NT2/D1 (cell line): ENCODE results near the gene TM9SF2.

Source experiments
- DNase-seq: peaks from one replicate; pipeline ENCODE4 v3.0.0-alpha.2; 2011; ENCODE audit warnings: low read depth, low spot score
- H3K27me3 ChIP-seq: 2 replicates; pipeline ENCODE4 v1.6.0; 2011; ENCODE audit warnings: mild to moderate bottlenecking; ENCODE audit not compliant: insufficient read length, insufficient read depth
- H3K36me3 ChIP-seq: 2 replicates; pipeline ENCODE4 v1.6.1; 2011; ENCODE audit warnings: mild to moderate bottlenecking, low read length, mixed read lengths; ENCODE audit not compliant: insufficient read depth, insufficient read length
- H3K4me1 ChIP-seq: 2 replicates; pipeline ENCODE4 v1.5.1; 2011; ENCODE audit not compliant: insufficient read depth, insufficient read length
- H3K4me3 ChIP-seq: 2 replicates; pipeline ENCODE4 v1.5.1; 2011; ENCODE audit warnings: low read depth; ENCODE audit not compliant: insufficient read length
- H3K9ac ChIP-seq: 2 replicates; pipeline ENCODE4 v1.6.0; 2011; ENCODE audit warnings: low read depth; ENCODE audit not compliant: insufficient read length
- H3K9me3 ChIP-seq: 2 replicates; pipeline ENCODE4 v1.5.1; 2011; ENCODE audit warnings: mild to moderate bottlenecking, low read length; ENCODE audit not compliant: insufficient read depth
- SUZ12 ChIP-seq: IDR thresholded peaks from 2 replicates; pipeline ENCODE4 v1.6.1; 2011; ENCODE audit not compliant: insufficient read length, insufficient read depth; ENCODE audit errors: extremely low read depth
- YY1 ChIP-seq: IDR thresholded peaks from 2 replicates; pipeline ENCODE4 v1.6.1; 2011; ENCODE audit not compliant: insufficient read length, insufficient read depth
- ZNF274 ChIP-seq: IDR thresholded peaks from 2 replicates; pipeline ENCODE4 v1.6.1; 2011; ENCODE audit warnings: mild to moderate bottlenecking, low read depth, low read length

Gene TM9SF2

GRCh38 chr13:99496184-99497142, 4.8 kb upstream of the TM9SF2 start:
- Histone ChIP-seq H3K27me3 (no peaks in the 10 kb centered on the region), H3K9me3 (peaks cover 19% of the 10 kb centered on the region), H3K9ac (no peak overlapping the region), H3K4me3 (no peak overlapping the region), H3K36me3 (no peaks in the 10 kb centered on the region), H3K4me1 (no peaks in the 10 kb centered on the region)
- DNase-seq = no peak
- TF ChIP-seq SUZ12 (no peak), YY1 (no peak), ZNF274 (no peak)

GRCh38 chr13:99498171-99499161, 2.8 kb upstream of the TM9SF2 start:
- H3K4me1 ChIP-seq = no peaks in the 10 kb centered on the region

DNA sequence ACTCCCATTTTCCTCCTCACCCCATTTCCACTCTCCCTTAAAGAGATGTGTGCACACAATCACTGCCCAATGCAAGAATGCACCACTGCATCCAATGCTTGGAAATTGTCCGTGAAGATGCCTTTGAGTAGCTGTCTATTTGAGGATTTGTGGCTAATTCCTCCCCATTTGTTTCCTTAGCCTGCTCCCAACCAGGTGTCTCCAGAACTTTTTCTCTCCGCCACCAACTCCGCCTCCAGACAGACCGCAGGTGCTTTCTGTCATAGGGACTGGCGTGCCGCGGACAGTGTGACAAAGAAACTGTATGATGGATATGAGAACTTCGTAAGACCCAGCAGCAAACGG, 461 bp upstream of the TM9SF2 start:
- Histone ChIP-seq H3K9me3 (no peaks in the 10 kb centered on the region; the same call in 1 of the 2 replicates), H3K4me3 (peak overlapping the region; percentile 90), H3K36me3 (peaks cover 3% of the 10 kb centered on the region), H3K27me3 (no peaks in the 10 kb centered on the region), H3K9ac (peak overlapping the region; percentile 62), H3K4me1 (no peaks in the 10 kb centered on the region)
- no peak for DNase-seq
- TF ChIP-seq SUZ12 (no peak), YY1 (no peak), ZNF274 (no peak)

More at GRCh38 chr13:99498171-99499161, 2.8 kb upstream of the TM9SF2 start:
- Histone ChIP-seq H3K27me3 (no peaks in the 10 kb centered on the region), H3K9ac (peak overlapping the region; percentile 82), H3K9me3 (peaks cover 9% of the 10 kb centered on the region; the same call in 1 of the 2 replicates), H3K4me3 (peak overlapping the region; percentile 61), H3K36me3 (no peaks in the 10 kb centered on the region)
- peak; percentile 94 for DNase-seq
- no peak for TF ChIP-seq ZNF274
- peak; percentile 16 for TF ChIP-seq YY1

DNA sequence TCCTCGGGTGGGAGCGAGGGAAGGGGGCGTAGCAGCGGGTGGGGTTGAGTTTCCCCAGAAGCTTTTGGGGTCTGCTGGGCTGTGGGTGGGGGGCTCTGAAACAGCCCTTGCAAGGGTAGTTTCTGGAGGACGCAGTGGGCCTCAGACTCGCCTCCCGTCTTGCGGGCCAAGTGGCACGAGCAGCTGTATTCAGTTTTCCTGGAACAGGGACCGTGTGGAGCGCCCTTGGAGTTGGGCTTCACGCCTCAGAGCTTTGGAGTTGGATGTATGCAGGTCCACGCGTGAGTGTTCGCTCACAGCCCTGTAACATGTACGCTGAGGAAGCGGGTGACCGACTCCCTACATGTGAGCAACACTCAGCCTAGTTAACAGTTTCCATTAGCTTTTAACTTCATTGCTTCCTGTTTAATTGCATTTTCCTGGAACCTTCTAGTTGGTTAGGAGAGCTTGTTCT, 603 bp downstream of the TM9SF2 start:
- no peak for DNase-seq
- Histone ChIP-seq H3K4me1 (no peaks in the 10 kb centered on the region), H3K9ac (peak overlapping the region; percentile 88), H3K27me3 (no peaks in the 10 kb centered on the region), H3K36me3 (peaks cover 7% of the 10 kb centered on the region), H3K9me3 (no peaks in the 10 kb centered on the region; the same call in 1 of the 2 replicates), H3K4me3 (peak overlapping the region; percentile 90)
- TF ChIP-seq ZNF274 = no peak
- no peak for TF ChIP-seq YY1
- no peak for TF ChIP-seq SUZ12

DNA sequence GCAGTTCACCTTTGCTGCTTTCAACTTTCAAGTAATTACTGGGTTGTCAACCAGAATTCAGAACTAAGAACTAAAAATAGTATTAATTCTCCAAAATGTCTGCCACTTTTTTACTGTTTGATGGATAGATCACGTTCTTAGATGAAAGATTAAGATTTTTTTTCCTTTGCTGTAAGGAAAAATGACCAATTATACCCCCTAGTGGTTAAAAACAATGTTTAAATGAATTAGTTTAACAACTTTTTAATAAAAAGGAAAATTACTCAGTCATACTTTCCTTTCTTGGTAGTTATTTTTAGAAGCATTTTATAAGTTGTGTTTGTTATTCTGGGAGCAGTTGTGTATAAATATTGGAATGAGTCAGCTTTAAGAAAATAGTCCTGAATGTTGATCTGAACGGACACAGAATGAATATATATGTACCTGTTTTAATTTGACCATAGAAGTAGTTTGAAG, 4.6 kb downstream of the TM9SF2 start:
- no peak for DNase-seq
- Histone ChIP-seq H3K9ac (no peak overlapping the region), H3K9me3 (peaks cover 27% of the 10 kb centered on the region), H3K27me3 (no peaks in the 10 kb centered on the region), H3K36me3 (peaks cover 28% of the 10 kb centered on the region), H3K4me1 (no peaks in the 10 kb centered on the region), H3K4me3 (no peak overlapping the region)
- TF ChIP-seq SUZ12 = no peak
- TF ChIP-seq YY1 = no peak
- no peak for TF ChIP-seq ZNF274

- Histone ChIP-seq H3K4me3 (no peak overlapping the region), H3K36me3 (peaks cover 28% of the 10 kb centered on the region), H3K27me3 (no peaks in the 10 kb centered on the region), H3K4me1 (no peaks in the 10 kb centered on the region), H3K9me3 (peaks cover 27% of the 10 kb centered on the region), H3K9ac (no peak overlapping the region)
- TF ChIP-seq ZNF274 = no peak
- no peak for TF ChIP-seq SUZ12
- TF ChIP-seq YY1 = no peak
- no peak for DNase-seq
These were observed 5.4 kb downstream of the TM9SF2 start for GRCh38 chr13:99506634-99507033.

GRCh38 chr13:99507054-99507453, 5.8 kb downstream of the TM9SF2 start:
- TF ChIP-seq SUZ12 = no peak
- no peak for TF ChIP-seq YY1
- DNase-seq = no peak
- Histone ChIP-seq H3K27me3 (no peaks in the 10 kb centered on the region), H3K9me3 (peaks cover 27% of the 10 kb centered on the region), H3K36me3 (peaks cover 28% of the 10 kb centered on the region), H3K9ac (no peak overlapping the region), H3K4me3 (no peak overlapping the region), H3K4me1 (no peaks in the 10 kb centered on the region)
